ENCODE measurements around the gene PRCP.

- TF ChIP-seq CTCF (IDR thresholded peaks at IDR 0.05 in 4 of 5, conservative IDR thresholded peaks at IDR 0.05 in 1 of 5) (no peak), POLR2A (IDR thresholded peaks at IDR 0.05) (no peak)
These were observed 30.5 kb upstream of the PRCP start for GRCh38 chr11:82930734-82931133.
